Measurements from ENCODE around the gene UBE2G1.
"Not testable (repeated sequence)": the region's sequence is repeated elsewhere in the genome, so short reads cannot be mapped to it uniquely, and the experiment has no call there.

The UBE2G1 gene

DNA sequence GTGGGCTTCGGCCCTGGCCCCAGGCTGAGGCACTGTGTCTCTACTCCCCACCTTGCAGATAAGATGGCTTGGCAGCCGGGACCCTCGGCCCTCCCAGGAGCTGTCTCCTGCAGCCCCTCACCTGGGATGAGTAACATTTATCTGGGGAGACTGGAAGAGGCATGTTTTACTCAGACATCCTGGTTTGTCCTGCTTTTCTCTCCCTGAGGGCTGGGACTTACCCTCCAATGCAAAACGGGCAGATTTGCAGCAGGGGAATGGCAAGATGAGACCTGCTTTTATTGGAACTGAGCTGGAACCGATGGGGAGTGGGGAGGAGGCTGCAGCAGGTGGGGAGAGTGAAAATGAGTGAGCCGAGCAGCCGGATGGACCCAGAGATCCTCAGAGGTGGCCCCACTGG, 27.3 kb upstream of the UBE2G1 start:
- no peak overlapping the region for H3K4me3 ChIP-seq (ENCODE audit: low read length)
- DNase-seq (ENCODE audit: low read depth), result no peak
- TF ChIP-seq, protein P1, sequence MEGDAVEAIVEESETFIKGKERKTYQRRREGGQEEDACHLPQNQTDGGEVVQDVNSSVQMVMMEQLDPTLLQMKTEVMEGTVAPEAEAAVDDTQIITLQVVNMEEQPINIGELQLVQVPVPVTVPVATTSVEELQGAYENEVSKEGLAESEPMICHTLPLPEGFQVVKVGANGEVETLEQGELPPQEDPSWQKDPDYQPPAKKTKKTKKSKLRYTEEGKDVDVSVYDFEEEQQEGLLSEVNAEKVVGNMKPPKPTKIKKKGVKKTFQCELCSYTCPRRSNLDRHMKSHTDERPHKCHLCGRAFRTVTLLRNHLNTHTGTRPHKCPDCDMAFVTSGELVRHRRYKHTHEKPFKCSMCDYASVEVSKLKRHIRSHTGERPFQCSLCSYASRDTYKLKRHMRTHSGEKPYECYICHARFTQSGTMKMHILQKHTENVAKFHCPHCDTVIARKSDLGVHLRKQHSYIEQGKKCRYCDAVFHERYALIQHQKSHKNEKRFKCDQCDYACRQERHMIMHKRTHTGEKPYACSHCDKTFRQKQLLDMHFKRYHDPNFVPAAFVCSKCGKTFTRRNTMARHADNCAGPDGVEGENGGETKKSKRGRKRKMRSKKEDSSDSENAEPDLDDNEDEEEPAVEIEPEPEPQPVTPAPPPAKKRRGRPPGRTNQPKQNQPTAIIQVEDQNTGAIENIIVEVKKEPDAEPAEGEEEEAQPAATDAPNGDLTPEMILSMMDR (conservative IDR thresholded peaks at IDR 0.05; ENCODE audit: low read length), result no peak

DNA sequence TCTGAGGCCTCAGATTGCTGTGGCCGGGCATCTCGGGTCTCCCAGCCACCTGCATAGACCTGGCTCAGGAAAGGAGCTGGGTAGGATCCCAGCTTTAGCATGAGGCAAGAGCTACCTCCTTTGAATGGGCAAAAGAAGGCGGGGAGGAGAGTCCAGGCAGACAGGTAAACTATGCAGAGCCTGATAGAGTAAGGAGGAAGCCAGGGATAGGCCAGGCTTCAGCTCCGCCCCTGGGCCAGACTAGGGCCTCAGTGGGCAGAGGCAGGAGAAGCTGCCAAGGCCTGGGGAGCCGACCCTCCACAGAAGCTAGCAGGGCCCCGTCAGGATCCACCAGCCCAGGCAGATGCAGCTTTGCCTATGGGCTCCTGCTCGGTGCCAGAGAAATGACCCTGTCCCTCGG, 22.6 kb upstream of the UBE2G1 start:
- no peak overlapping the region for H3K4me3 ChIP-seq (ENCODE audit: low read length)
- TF ChIP-seq, protein P1 (conservative IDR thresholded peaks at IDR 0.05; ENCODE audit: low read length), result no peak
- no peak for DNase-seq (ENCODE audit: low read depth)

DNA sequence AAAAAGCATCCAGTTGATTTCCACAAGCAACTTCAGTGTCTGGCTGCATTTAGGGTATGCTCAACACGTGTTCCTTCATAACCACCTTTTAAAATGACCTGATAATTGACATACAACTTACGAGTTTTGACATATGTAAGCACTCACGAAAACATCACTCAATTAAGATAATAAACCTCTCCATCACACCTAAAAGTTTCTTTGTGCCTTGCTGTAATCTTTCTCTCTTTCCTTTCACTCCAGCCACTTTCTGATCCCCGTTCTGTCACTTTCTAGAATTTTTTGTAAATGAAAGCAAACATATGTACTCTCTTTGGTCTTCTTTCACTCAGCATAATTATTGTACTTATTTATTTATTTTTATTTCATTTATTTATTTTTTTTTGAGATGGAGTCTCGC, 20.7 kb upstream of the UBE2G1 start:
- TF ChIP-seq, protein P1 (conservative IDR thresholded peaks at IDR 0.05; ENCODE audit: low read length), result no peak
- DNase-seq (ENCODE audit: low read depth), result no peak
- no peak overlapping the region for H3K4me3 ChIP-seq (ENCODE audit: low read length)

DNA sequence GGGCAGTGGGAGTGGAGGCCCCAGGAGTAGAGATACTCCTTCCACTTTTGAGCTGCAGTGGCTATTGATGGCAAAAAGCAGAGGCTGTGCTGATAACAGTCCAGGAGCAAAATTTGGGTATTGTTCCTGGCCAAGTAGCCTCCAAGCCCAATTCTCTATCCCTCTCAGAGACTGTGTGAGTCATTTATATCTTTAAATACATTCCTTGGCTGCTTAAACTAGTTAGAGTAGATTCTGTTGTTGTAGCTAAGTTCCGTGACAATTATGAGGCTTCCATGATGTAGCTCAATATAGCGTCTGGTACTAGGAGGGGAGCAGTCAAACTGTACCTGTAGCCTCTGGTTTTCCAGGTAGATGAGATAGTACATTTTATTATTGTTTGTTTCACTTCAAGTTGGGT, 19.9 kb upstream of the UBE2G1 start:
- TF ChIP-seq, protein P1 (conservative IDR thresholded peaks at IDR 0.05; ENCODE audit: low read length), result no peak
- no peak for DNase-seq (ENCODE audit: low read depth)
- no peak overlapping the region for H3K4me3 ChIP-seq (ENCODE audit: low read length)

DNA sequence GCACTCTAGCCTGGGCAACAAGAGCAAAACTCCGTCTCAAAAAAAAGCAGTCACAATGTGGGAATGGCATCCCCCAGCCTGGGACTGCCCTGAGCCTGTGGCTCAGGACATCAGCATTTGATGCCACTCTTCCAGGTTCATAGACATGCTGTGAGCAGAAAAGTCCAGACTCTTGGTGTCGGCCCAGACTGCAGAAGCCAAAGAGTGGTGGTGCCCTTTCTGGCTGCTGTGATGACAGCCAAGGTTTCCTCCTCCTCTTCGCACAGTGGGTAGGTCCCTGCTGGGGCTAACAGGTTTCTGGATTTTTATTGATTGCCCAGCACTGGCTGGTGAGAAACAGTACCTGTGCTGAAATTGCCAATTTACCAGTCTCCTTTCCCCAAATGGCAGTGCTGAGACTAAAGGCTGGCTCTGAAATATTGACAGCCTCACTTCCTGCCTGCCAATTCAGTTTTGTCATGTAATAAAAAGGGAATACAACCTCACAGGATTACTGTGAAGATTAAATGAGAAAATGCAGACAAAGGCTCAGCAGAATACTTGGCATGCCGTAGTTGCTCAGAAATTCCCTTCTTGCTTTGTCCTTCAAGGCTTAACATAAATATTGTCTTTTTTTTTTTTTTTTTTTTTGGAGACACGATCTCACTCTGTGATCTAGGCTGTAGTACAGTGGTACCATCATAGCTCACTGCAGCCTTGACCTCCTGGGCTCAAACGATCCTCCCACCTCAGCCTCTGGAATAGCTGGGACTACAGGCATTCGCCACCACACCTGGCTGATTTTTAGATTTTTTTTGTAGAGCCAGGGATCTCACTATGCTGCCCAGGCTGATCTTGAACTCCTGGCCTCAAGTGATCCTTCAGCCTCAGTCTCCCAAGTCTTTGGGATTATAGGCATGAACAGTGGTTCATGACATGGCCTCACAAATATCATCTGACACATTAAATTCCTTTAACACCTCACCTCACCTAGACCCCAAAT, 15.5 kb upstream of the UBE2G1 start:
- H3K4me3 ChIP-seq (ENCODE audit: low read length), result no peak overlapping the region
- no peak for DNase-seq (ENCODE audit: low read depth)
- TF ChIP-seq, protein P1 (conservative IDR thresholded peaks at IDR 0.05; ENCODE audit: low read length), result no peak

DNA sequence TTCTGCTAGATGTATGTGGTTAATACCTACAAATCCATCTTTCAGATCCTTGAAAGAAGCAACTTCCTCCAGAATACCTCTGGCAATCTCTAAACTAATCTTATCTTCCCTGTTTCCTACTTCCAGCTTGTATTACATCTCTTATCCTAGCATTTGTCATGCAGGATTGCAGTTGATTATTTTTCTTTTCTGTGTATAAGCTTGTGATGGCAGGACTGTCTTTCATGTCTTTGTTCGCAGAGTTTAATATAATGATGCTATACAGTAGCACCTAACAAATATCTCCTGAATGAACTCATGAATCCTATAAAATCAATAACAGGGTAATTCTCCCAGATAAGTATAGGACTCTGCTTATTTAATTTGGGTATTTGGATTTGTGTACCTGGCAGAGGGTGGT, 12.2 kb upstream of the UBE2G1 start:
- TF ChIP-seq, protein P1 (conservative IDR thresholded peaks at IDR 0.05; ENCODE audit: low read length), result no peak
- no peak overlapping the region for H3K4me3 ChIP-seq (ENCODE audit: low read length)
- DNase-seq (ENCODE audit: low read depth), result no peak

DNA sequence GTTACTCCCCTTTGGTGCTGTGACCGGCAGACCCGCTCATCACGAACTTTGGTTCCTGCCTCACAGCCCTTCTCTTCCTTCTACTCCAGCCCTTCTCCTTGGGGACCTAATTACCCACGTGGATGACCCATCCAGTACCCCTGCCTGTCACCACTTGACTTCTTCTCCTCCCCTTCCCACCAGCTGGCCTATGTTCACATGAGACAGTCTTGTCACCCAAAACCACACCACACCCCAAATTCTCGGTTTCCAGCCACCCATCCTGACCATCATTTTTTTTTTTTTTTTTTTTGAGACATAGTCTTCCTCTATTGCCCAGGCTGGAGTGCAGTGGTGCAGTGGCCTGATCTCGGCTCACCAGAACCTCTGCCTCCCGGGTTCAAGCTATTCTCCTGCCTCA, 10.8 kb upstream of the UBE2G1 start:
- DNase-seq (ENCODE audit: low read depth); H3K4me3 ChIP-seq (ENCODE audit: low read length): not testable (repeated sequence)

DNA sequence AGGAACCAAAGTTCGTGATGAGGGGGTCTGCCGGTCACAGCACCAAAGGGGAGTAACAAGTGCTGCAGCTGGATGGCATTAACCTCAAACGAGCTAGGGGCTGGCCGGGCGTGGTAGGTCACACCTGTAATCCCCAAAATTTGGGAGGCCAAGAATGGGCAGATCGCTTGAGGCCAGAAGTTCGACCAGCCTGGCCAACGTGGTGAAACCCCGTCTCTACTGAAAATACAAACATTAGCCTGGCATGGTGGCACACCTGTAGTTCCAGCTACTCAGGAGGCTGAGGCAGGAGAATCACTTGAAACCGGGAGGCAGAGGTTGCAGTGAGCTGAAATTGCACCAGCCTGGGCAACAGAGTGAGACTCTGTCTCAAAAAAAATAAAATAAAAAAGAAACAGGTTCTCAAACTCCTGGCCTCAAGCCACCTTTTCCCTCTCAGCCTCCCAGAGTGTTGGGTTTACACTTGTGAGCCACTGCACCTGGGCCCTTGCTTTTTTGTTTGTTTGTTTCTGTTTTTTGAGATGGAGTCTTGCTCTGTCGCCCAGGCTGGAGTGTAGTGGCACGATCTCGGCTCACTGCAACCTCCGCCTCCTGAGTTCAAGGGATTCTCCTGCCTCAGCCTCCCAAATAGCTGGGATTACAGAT, 9.4 kb upstream of the UBE2G1 start:
- not testable (repeated sequence) for H3K4me3 ChIP-seq (ENCODE audit: low read length); DNase-seq (ENCODE audit: low read depth)

Data from AG10803 (cell line).